HG02852 (cell line): ENCODE measurements around the gene CCDC92.
"Not testable (repeated sequence)": the region's sequence is repeated elsewhere in the genome, so short reads cannot be mapped to it uniquely, and the experiment has no call there.

Source experiments
- ATAC-seq: cut with Tn5 transposase; IDR thresholded peaks from one replicate; pipeline ENCODE4 v1.9.1; 2021; ENCODE audit warnings: mild to moderate bottlenecking, moderate library complexity; ENCODE audit not compliant: unreplicated experiment

The CCDC92 gene

DNA sequence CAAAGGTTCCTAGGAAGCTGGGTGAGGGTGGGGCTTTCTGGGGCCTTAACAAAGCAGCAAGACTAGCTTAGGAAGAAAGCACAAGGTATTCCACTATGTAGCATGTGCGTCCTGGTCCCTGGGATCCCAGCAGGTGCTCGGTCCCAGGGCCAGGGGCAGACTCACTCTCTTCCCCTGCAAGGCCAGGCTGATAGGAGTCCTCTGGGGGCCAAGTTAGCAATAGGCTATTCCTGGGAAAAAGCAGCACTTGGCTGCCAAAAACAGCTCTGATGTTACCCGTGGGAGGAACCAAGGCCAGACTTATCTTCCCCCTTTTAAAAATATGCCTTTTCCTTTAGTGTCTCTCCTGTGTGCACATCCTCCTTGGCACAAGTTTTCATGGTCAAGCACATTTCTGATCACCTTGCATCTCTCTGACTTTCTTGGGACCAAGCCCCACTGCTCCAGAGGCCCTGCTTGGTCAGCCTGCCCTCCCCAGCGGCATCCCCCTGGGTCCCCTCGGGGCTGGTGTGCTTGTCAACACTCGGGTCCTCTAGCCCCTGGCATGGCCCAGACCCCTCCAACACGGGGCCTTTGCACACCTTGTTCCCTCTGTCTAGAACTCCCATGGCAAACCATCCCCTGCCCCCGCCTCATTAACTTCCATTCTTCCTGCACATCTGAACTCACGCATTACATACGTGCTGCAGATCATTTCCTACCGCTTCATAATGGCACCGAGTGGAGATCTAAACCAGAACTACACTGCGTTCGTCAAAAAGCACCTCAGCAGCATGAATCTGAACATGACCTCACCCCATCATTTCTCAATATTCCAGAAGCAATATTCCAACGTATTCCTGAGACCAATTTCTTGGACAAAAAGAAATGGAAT, 21.9 kb downstream of the CCDC92 start:
- no peak for ATAC-seq

DNA sequence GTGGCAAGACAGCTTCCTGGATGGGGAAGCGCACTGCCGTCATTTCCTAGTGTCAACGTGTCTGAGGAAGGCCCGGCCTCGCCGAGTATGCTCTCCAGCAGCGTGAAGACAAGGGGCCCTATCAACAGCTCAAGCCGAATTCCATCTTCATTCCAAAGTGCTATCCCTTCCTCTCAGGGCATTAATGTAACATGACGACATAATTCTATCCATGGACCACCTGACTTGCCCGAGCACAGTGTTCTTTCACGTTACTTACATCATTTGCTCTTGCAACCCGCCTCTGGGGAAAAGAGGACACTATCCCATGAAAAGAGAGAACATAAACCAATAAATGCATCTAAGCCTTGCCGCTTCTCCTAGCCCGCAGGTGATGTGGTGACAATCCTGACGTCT, 22.9 kb downstream of the CCDC92 start:
- ATAC-seq: no peak

DNA sequence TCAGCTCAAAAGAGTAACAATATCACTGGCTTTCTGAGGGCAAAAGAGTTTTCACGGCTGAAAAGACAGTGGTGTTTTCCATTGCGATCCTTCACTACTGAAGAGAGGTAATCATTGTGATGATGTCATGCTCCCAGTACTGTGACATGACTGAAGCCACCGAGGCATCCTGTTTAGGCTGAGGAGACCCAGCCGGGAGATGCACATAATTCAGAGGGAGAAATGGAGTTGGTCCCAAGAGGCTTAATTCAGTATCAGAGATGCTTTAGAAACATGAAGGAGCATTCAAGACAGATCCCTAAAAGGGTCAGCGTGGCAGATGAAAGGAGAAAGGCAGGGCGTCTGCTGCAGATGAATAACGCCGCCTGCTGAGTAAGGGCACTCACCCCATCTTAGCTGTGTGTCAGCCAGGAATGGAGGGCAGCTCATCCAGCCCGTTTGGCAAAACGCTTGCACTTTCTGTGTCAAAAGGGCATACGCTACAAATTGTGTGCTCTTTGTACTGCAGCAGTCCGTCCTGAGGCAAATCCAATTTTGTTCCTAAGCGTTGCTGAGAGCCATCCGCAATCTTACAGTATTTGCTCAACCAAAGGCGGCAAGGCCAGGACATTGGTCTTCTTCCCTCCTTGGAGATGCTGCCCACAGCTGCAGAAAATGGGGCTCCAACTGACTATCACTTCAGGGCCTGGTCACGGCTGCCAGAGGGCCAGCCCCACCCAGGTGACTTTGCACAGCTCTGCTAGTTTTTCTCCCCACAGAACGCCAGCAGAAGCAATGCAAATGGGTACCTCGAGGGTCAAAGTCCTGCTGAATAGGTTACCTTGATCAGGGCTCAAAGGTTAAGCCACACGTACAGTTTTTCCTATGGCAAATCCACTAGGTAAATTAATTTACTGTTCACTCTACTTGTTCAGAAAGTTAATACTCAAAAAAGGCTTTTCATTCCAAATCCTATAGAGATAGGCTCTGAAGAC, 23.5 kb downstream of the CCDC92 start:
- no peak for ATAC-seq

DNA sequence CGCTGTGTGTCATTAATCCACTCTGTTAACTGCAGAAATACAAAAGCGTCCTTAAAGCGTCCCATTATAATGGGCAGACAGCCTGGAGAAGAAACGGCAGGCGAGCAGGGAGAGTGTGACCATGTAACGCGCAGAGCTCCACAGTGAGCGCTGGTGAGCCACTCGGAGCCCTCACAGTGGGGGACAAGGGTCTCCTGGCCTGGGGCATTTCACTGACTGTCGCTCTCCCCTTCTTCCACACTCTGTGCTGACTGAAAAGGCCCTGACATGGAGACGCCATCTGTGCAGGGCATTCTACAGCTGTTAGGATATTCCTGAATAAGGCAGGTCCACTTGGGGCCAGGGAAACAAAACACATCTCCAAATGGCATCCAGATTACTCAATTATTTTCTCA, 24.2 kb downstream of the CCDC92 start:
- ATAC-seq: no peak

DNA sequence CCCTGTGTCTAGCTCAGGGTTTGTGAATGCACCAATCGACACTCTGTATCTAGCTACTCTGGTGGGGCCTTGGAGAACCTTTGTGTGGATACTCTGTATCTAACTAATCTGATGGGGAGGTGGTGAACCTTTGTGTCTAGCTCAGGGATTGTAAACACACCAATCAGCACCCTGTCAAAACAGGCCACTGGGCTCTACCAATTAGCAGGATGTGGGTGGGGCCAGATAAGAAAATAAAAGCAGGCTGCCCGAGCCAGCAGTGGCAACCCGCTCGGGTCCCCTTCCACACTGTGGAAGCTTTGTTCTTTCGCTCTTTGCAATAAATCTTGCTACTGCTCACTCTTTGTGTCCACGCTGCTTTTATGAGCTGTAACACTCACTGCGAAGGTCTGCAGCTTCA, 25.1 kb downstream of the CCDC92 start:
- not testable (repeated sequence) for ATAC-seq

DNA sequence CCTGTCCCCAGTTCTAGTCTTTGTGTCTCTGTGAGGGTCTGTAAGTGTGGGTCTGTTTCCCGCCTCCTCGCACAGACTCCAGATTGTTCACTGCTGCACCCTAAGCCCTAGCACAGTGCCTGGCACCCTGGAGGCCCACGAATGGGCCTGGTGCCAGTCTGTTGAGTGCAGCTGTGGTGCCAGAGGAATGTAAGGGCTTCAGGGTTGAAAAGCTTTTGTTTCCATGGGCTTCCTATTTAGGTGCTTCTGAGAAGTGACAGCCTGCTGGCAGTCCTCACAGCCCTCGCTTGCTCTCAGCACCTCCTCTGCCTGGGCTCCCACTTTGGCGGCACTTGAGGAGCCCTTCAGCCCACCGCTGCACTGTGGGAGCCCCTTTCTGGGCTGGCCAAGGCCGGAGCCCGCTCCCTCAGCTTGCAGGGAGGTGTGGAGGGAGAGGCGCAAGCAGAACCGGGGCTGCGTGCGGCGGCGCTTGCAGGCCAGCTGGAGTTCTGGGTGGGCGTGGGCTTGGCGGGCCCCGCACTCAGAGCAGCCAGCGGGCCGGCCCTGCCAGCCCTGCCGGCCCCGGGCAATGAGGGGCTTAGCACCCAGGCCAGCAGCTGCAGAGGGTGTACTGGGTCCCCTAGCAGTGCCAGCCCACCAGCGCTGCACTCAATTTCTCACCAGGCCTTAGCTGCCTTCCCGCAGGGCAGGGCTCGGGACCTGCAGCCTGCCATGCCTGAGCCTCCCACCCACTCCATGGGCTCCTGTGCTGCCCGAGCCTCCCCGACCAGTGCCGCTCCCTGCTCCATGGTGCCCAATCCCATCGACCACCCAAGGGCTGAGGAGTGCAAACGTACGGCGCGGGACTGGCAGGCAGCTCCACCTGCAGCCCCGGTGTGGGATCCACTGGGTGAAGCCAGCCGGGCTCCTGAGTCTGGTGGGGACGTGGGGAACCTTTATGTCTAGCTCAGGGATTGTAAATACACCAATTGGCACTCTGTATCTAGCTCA, 25.8 kb downstream of the CCDC92 start:
- ATAC-seq: not testable (repeated sequence)

DNA sequence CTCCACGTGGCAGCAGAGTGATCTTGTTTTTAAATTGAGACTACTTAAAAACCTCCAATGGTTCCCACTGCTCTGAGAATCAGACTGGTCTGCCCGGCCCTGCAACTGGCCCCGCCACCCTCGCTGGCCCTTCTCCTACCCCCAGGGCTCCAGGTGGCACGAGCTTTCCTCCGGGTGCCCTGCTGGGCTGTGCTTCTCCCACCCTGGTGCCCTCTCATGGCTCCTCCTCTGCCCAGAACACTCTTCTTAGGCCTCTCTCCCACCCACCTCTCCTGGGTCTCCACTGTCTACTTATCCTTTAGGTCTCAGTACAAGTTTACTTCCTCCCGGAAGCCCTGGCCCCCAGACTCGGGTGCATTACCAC, 26.5 kb downstream of the CCDC92 start:
- no peak for ATAC-seq

DNA sequence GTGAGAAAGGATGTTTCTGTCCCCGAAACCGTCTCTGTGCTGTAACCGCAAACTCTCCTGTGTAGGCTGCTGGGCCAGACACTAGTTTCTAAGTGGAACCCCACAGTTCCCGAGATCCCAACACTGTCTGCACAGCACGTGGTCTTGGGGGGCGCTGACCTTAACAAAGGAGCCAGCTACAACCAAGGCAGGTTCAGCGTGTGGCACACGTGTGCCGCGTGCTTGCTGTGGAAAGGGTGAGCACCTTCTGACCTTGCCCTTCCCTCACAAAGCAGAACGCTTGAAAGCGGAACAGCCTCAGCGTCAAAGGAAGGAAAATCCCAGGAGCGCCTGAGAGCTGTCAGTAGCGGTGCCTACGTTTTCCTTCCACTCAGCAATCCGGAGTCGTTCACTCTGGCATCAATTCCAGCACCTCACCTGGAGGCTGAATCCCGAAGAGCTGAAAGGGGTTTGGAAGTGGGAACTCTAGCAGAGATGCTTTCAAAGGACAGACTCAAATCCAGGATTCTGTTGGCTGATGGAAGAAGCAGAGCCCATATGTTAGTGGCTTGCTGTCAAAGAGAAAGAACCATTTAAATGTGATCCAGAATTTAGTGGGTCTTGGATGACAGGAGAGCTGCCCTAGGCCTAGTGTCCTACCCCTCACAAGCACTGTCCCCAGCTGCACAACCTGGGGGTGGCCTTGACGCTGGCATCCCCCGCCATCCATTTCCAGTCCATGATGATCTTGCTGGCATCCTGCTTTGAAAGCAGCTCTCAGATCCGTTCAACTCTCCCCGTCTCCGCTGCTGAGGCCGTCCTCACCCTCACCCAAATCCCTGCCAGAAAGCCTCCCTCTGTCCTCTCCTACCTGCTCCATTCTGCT, 27.1 kb downstream of the CCDC92 start:
- no peak for ATAC-seq

DNA sequence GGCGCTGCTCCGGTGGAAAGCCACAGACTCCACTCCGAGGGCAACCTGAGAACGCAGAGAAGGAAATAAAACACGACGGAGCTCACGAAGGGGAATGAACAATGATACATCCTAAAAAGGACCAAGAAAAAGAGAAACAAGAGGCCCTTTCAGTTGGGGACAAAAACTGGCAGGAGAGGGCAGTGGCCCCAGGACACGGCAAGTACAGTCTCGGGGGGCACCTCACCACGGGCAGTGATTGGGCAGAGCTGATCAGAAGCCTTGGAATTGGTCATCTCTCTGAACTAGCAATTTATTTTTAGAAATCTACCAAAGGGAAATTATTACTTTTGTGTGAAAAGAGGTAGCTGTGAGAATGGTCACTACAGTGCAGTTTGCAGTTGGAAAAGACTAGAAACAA, 27.9 kb downstream of the CCDC92 start:
- ATAC-seq: no peak

DNA sequence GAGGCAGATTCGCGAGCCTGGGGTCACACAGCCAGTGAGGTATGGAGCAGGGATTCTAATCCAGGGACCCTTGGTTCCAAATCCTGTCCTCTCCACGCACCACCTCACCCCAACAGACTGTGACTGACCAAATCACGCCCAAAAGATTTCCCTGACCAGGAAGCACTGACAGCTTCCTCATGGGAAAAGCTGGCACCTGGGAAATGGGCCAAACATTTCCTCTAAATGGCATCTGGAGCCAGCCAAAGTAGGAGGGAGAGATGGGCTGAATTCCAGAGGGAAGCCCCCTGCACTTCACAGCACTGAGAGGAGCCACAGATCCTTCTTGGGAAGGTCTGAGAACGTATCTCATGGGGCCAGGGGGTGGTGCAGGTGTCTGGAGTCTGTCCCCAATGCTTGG, 28.8 kb downstream of the CCDC92 start:
- no peak for ATAC-seq

DNA sequence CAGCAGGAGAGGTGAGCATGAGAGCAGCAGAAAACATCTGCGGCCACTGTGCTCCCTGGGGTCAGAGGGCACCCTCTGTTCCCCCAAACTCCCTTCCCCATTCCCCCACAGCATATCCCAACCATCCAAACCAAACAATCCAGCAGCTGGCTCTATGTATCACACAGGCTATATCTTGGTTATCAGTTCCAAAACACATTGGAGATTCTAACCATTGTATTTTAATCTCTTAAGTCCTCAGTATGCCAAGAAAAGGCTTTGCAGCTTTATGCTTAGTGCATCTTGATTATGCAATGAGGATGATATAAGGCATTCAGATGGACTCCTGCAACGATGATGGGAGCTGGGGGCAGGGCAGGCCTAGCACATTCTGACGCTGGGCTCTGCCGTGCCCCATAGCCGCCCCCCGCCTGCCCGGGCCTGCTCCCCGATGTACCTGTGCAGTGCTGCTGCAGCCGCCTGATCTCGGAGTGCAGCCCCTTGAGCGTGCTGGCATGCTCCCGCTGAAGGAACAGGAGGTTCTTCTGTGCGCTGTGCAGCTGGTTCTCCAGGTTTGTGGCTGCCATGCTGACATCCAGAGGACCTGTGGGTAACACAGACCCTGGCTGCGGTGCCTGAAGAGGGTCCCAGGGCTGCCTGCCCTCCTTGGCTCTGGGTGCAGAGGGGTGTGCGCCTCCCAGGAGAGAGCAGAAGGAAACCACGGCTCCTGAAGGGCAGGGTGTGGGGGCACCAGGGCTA, 29.6 kb downstream of the CCDC92 start:
- ATAC-seq: no peak

DNA sequence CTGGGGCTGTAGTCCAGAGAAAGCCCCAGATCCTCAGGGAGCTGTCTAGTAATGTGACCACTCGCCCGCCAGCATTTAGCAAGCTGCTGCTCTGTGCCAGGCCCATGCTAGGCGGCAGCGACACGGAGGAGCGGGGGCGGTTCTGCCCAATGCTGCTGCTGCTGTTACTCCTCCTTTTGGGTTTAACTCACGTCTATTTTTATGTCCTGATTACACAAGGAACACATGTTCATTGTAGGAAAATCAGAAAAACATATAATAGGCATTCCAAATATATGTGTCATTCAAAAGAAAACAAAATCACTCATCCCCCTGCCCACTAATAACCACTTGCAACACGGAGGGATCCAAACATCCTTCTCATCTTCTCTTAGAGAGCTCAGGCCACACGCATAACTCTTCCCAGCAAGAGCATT, 30.4 kb downstream of the CCDC92 start:
- ATAC-seq: no peak

DNA sequence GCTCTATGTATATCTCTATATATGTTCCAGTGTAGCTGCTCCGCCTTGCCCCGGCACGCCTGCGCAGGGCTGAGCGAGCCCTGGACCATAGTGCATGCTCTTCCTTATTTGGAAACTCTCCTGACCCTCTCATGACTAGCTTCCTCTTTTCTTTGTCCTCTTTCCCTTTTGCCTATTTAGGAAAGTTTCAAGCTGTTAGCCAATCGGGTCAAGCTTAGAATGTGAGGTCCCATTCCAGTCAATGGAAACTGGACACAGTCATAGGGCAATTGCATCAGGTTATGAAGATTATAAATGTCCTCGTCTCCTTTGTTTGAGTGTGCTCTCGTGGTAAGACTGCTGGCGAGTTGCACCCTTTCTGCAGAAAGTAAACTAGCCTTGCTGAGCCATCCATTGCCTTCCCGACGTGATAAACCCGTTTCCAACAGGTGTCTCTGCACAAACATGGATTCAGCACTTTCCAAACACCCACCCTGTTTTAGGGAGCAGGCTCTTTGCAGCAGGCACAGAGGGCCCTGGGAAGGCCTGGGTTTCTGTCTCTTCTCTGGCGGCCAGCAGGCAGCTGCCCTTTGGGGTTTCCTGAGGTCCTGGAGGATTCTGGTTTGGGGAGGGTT, 30.9 kb downstream of the CCDC92 start:
- no peak for ATAC-seq

DNA sequence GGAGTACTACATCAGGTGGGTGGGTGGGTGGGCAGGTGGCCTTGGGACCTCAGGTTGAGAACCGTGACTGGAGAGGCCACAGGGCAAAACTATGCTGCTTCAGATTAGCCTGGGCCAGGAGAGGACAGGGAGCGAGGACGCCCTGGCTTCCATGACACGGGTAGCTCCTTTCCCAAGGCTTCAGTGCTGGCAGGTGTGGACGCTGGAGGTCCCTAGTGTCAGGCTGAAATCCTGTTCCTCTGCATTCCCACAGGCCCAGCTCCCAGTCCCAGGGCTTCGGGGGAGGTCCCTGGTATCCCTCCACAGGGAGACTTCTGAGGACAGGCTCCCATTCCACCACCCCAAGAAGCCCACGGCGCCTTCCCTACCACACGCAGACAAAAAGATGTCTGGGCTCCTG, 31.6 kb downstream of the CCDC92 start:
- ATAC-seq: no peak

DNA sequence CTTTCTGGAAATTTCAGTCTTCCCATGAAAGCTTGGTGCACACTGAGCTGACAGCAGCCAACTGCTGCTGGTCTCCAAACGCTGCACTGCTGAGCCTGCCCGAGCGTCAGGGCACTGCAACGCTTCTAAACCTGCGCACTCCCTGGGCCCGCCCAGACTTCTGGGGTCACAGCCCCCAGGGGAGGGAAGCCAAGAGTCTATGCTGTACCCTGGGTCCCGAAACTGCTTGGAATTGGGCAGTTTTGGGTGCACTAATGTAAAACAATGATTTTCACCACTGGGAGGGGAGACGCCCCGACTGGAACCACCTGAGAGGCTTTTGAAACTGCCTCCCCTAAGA, 32.0 kb downstream of the CCDC92 start:
- ATAC-seq: no peak

DNA sequence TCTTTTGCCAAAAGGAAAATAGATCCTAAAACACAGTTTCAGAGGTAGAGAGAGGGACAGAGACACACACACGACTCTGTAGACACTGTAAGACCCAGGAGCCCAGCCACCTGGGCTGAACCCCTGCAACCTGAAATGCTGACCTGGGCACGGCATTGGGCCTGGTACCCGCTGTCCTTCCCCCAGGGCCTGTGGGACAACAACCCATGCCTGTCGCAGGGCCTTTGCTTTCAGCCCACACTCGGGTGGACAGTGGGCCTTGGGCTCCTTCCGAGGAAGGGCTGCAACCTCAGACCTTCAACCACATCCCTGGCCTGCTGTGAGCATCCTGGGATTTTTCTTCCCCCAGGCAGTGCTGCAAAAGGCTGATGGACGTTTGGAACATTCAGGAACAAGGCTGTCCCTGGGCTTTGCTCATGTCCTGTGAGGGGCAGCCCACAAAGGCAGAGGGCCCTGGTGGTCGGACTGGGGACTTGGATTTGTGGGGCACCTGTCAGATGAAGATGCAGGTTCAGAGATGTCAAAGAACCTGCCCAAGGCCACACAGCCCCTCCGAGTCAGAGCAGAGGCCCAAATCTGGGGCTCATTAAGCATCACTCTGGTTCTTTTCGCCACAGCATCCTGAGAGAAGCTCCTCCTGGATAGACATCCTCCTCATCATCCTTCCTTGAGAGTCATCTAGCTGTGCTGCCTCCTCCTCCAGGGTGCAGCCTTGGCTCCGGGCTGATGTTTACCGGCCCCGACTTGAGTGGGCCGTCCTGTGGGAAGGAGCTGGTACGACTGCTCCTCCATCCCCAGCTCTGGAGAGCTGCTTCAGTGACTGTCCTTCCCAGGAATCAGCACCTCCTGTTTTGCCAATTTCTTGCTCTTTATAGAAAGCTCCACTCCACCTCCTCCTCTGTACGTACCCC, 32.7 kb downstream of the CCDC92 start:
- no peak for ATAC-seq

DNA sequence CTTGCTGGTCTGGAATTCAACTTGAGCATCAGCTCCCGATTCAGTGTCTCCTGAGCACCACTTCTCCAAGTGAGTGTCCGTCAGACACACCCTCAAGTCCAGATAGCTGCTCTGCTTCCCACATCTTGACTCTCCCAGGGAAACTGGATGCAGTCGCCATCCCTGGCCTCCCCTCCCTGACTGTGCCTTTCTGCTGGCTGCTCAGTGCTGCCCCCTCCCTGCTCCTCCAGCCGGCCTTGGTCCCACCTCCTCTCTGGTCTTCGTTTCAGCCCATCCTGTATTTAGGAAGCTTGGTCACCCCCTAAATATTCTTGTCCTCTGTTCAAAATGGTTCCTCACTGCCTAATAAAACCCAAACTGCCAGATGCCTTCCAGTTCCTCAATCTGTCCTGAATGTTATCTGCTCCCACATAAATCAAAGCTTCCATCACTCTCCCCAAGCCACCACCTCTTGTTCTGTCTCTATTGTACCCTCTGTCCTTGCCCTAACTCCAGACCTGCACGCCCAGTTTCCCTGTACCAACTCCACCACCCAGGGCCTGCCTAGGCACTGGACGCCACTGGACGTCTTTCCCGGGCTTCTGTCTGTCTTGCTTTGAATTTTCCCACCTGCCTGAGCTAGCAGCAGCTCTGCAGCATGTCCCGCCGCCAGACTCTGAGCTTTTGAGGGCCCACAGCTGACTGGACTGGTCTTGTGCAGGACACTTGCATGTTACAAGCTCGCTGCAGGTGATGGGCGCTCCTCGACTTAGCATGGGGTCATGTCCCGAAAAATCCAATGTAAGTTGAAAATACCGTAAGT, 33.8 kb downstream of the CCDC92 start:
- ATAC-seq: no peak
